SU-DHL-6 (cell line): ENCODE results near the gene GYPC.

Experiments used
- H2AFZ ChIP-seq: fragments of 200-600 bp; sonication (generic); 2 replicates; pipeline ENCODE4 v1.6.1; 2014; ENCODE audit warnings: low read depth, mild to moderate bottlenecking, moderate library complexity, mixed read lengths, antibody characterized with exemption, low read length; ENCODE audit not compliant: severe bottlenecking
- H3F3A ChIP-seq: fragments of 200-600 bp; shearing (Covaris generic); 2 replicates; pipeline ENCODE4 v1.6.0; 2016; ENCODE audit warnings: antibody characterized with exemption, mild to moderate bottlenecking; ENCODE audit not compliant: insufficient read depth
- H3K27ac ChIP-seq: fragments of 200-600 bp; sonication (generic); 2 replicates; pipeline ENCODE4 v1.5.1; 2016; ENCODE audit warnings: low read depth, mild to moderate bottlenecking, low read length, moderate library complexity, mixed read lengths
- H3K27me3 ChIP-seq: fragments of 200-600 bp; sonication (generic), shearing (Covaris generic); 2 replicates; pipeline ENCODE4 v1.6.0; 2014; ENCODE audit warnings: mild to moderate bottlenecking, low read length
- H3K36me3 ChIP-seq: fragments of 200-600 bp; sonication (generic); 2 replicates; pipeline ENCODE4 v1.6.1; 2014; ENCODE audit warnings: mild to moderate bottlenecking, low read length, mixed read lengths
- H3K4me2 ChIP-seq: fragments of 300-600, 200-600 bp; shearing (Covaris generic), sonication (generic); 2 replicates; pipeline ENCODE4 v1.6.0; 2014; ENCODE audit warnings: low read length, low read depth, mild to moderate bottlenecking; ENCODE audit not compliant: poor library complexity, severe bottlenecking
- H3K4me3 ChIP-seq: fragments of 200-600 bp; sonication (generic); 2 replicates; pipeline ENCODE4 v1.5.1; 2014; ENCODE audit warnings: antibody characterized with exemption, low read length, mild to moderate bottlenecking, mixed read lengths; ENCODE audit not compliant: insufficient read depth, poor library complexity, severe bottlenecking
- H3K79me2 ChIP-seq: fragments of 200-600 bp; sonication (generic); 2 replicates; pipeline ENCODE4 v1.6.1; 2014; ENCODE audit warnings: mild to moderate bottlenecking, low read length, moderate library complexity; ENCODE audit not compliant: insufficient read depth
- H3K9ac ChIP-seq: fragments of 200-600 bp; sonication (generic); 2 replicates; pipeline ENCODE4 v1.7.0; 2014; ENCODE audit warnings: mild to moderate bottlenecking, low read length
- H3K9me2 ChIP-seq: fragments of 200-600 bp; sonication (generic); replicated peaks from 2 replicates; pipeline ENCODE4 v1.6.1; 2014; ENCODE audit warnings: low read length; ENCODE audit not compliant: insufficient read depth
- H3K9me3 ChIP-seq: fragments of 200-600 bp; sonication (generic); 2 replicates; pipeline ENCODE4 v1.6.1; 2014; ENCODE audit warnings: low read length, mixed read lengths; ENCODE audit not compliant: insufficient read depth
- H4K20me1 ChIP-seq: fragments of 200-600 bp; sonication (generic); 2 replicates; pipeline ENCODE4 v1.6.1; 2014; ENCODE audit warnings: low read depth, mild to moderate bottlenecking, antibody characterized with exemption, low read length, moderate library complexity, mixed read lengths
- EZH2phosphoT487 ChIP-seq: fragments of 200-600 bp; sonication (generic), shearing (Covaris generic); conservative IDR thresholded peaks from 2 replicates; pipeline ENCODE4 v1.6.1; 2018; ENCODE audit warnings: mild to moderate bottlenecking, antibody characterized with exemption, low read length, moderate library complexity, mixed read lengths
- TF ChIP-seq, protein P1 (sequence below): fragments of 200-600 bp; sonication (generic); IDR thresholded peaks from one replicate; pipeline ENCODE4 v1.5.1; 2017; ENCODE audit warnings: antibody characterized with exemption, mild to moderate bottlenecking, low read length, moderate library complexity; ENCODE audit not compliant: insufficient read depth, poor library complexity, severe bottlenecking

The GYPC gene

GRCh38 chr2:126725580-126725979 lies 69.6 kb downstream of the GYPC start:
- H3K27ac ChIP-seq = no peak overlapping the region
- no peaks in the 10 kb centered on the region for H4K20me1 ChIP-seq
- no peaks in the 10 kb centered on the region for H3K79me2 ChIP-seq
- H3K9me3 ChIP-seq = no peaks in the 10 kb centered on the region
- H2AFZ ChIP-seq = no peak overlapping the region
- H3K36me3 ChIP-seq = no peaks in the 10 kb centered on the region
- peaks cover 3% of the 10 kb centered on the region; the same call in 1 of the 2 replicates for H3K27me3 ChIP-seq
- H3K9ac ChIP-seq = no peak overlapping the region
- no peak overlapping the region for H3K4me3 ChIP-seq
- no peaks in the 10 kb centered on the region for H3F3A ChIP-seq
- TF ChIP-seq EZH2phosphoT487 = no peak
- TF ChIP-seq, protein P1, sequence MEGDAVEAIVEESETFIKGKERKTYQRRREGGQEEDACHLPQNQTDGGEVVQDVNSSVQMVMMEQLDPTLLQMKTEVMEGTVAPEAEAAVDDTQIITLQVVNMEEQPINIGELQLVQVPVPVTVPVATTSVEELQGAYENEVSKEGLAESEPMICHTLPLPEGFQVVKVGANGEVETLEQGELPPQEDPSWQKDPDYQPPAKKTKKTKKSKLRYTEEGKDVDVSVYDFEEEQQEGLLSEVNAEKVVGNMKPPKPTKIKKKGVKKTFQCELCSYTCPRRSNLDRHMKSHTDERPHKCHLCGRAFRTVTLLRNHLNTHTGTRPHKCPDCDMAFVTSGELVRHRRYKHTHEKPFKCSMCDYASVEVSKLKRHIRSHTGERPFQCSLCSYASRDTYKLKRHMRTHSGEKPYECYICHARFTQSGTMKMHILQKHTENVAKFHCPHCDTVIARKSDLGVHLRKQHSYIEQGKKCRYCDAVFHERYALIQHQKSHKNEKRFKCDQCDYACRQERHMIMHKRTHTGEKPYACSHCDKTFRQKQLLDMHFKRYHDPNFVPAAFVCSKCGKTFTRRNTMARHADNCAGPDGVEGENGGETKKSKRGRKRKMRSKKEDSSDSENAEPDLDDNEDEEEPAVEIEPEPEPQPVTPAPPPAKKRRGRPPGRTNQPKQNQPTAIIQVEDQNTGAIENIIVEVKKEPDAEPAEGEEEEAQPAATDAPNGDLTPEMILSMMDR = no peak
- no peaks in the 10 kb centered on the region for H3K9me2 ChIP-seq
- no peak overlapping the region for H3K4me2 ChIP-seq

DNA sequence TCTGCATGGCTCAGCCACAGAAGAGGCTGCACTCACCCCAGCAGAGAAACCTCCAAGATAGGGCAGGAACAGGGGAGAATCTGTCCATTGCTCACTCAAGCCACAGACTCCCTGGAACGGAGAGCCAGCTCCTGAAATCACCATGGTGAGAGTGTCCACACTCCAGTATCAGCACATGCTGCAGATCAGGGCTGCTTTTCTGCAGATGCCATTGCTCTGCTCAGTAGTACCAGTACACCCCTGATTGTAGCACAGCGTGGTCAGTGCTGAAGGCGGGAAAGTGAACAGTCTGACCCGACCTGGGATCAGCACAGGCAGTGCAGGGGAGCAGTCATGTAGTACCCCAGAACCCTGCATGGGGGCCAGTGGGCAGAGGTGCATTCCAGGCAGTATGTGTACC lies 73.9 kb downstream of the GYPC start:
- Histone ChIP-seq H3K4me2 (no peak overlapping the region), H3F3A (no peaks in the 10 kb centered on the region), H3K9ac (no peak overlapping the region), H3K79me2 (no peaks in the 10 kb centered on the region), H2AFZ (no peak overlapping the region), H3K4me3 (no peak overlapping the region), H4K20me1 (no peaks in the 10 kb centered on the region), H3K9me3 (no peaks in the 10 kb centered on the region), H3K27ac (no peak overlapping the region), H3K36me3 (no peaks in the 10 kb centered on the region), H3K27me3 (peaks cover 3% of the 10 kb centered on the region; the same call in 1 of the 2 replicates), H3K9me2 (no peaks in the 10 kb centered on the region)
- TF ChIP-seq, protein P1 = no peak
- TF ChIP-seq EZH2phosphoT487 = no peak

DNA sequence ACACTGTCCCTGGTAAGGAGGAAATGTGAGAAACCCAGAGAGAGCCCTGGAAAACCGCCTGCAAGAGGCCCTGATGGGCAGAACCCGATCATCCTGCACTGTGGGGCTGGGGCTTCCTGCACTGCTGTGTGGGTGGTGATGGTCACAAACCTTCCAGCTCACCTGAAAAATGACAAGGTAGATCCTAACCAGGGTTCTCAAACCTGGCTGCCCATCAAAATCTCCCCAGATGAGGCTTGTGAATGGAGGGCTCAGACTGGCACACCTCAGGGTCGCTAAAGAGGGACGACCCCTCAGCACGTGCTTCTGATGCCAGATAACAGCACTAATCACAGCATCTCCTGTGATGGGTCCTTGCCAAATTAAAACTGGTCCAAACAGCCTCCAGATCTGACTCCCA lies 74.7 kb downstream of the GYPC start:
- H3K9ac ChIP-seq = no peak overlapping the region
- H3K27ac ChIP-seq = no peak overlapping the region
- H3K9me2 ChIP-seq = no peaks in the 10 kb centered on the region
- H3K4me3 ChIP-seq = no peak overlapping the region
- no peak overlapping the region for H3K4me2 ChIP-seq
- TF ChIP-seq, protein P1 = no peak
- no peak for TF ChIP-seq EZH2phosphoT487
- H4K20me1 ChIP-seq = no peaks in the 10 kb centered on the region
- H2AFZ ChIP-seq = no peak overlapping the region
- no peaks in the 10 kb centered on the region for H3K79me2 ChIP-seq
- no peaks in the 10 kb centered on the region for H3K9me3 ChIP-seq
- H3K36me3 ChIP-seq = no peaks in the 10 kb centered on the region
- H3F3A ChIP-seq = no peaks in the 10 kb centered on the region
- peaks cover under 1% of the 10 kb centered on the region; the same call in 1 of the 2 replicates for H3K27me3 ChIP-seq

- Histone ChIP-seq H3F3A (no peaks in the 10 kb centered on the region), H3K9ac (no peak overlapping the region), H3K27ac (no peak overlapping the region), H3K4me3 (no peak overlapping the region), H3K27me3 (no peaks in the 10 kb centered on the region), H3K9me3 (no peaks in the 10 kb centered on the region), H3K36me3 (no peaks in the 10 kb centered on the region), H3K9me2 (no peaks in the 10 kb centered on the region), H4K20me1 (no peaks in the 10 kb centered on the region), H2AFZ (no peak overlapping the region), H3K79me2 (no peaks in the 10 kb centered on the region), H3K4me2 (no peak overlapping the region)
- TF ChIP-seq EZH2phosphoT487 = no peak
- TF ChIP-seq, protein P1 = no peak
Observed at GRCh38 chr2:126731353-126731752, 75.4 kb downstream of the GYPC start.
